ENCODE data around the gene AAGAB. TPM values are rescaled to one million over a fixed set of nuclear protein-coding genes. Genes with fewer than 3 reads are reported as not detected.
"Not testable (repeated sequence)": the region's sequence is repeated elsewhere in the genome, so short reads cannot be mapped to it uniquely, and the experiment has no call there.

The AAGAB gene
- total RNA-seq (27.3 TPM), polyA plus RNA-seq (21.5 TPM)

- Histone ChIP-seq H3K4me1 (ENCODE audit: insufficient read depth) (peaks cover 3% of the 10 kb centered on the region), H3K4me3 (ENCODE audit: low read depth, low read length) (peak within 1 kb of the TSS; percentile 66), H3K27ac (ENCODE audit: low read depth) (peak within 1 kb of the TSS; percentile 89), H3K36me3 (ENCODE audit: insufficient read depth) (no peaks in the 10 kb centered on the region)
- under 1% methylated on average over 76 of the region's 76 CpGs for WGBS
- peak; percentile 81 for DNase-seq (ENCODE audit: extremely low spot score)
Measured at GRCh38 chr15:67254238-67255175, at the start of gene AAGAB, which contains the start of gene IQCH. Gene AAGAB (minus strand): TSS chr15:67254661. CDS start chr15:67254631, 30 bp downstream. Gene IQCH (plus strand): TSS chr15:67254786. CDS start chr15:67254897, 111 bp downstream.

DNA sequence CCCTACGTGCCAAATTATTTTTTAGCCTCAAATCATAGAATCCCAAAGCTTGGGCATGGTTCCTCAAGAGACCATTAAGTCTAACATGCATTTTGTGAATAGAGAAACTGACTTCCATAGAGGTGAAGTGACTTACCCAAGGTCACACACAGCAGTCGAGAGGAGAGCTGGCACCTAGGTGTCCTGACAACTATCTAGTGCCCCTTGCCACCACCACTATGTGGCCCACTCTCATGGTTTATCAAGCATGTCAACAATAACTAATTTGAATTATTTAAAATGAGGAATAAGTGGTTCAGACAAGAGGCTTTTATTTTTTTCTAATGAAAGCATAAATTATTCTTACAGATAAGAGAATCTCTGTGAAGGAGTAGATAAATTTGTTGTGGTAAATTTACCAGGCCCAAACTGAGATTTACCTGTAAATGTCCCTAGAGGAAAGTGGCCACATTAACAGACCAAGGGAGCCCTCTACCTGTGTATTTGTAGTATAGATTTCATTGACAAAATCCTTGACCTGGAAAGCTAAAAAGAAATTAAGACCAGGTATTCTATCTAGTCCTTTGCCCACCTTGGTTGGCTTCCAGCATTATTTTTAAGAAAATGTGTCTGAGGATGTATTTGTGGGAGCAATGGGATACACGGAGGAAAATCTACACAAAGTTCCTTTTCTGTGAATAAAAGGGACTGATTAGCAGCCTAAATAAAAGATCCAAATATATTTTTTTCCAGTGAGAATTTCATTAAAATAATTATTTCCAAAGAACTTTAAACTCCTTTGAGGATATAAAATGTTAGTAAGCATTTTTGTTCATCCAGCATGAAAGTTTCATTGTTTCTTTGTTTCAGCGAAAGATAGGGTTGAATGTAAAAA, 49.3 kb upstream of the AAGAB start:
- Histone ChIP-seq H3K27ac (ENCODE audit: low read depth) (no peak overlapping the region), H3K4me3 (ENCODE audit: low read depth, low read length) (no peak overlapping the region), H3K4me1 (ENCODE audit: insufficient read depth) (no peaks in the 10 kb centered on the region), H3K36me3 (ENCODE audit: insufficient read depth) (no peaks in the 10 kb centered on the region)
- WGBS = 77% methylated on average over 4 of the region's 4 CpGs
- no peak for DNase-seq (ENCODE audit: extremely low spot score)

DNA sequence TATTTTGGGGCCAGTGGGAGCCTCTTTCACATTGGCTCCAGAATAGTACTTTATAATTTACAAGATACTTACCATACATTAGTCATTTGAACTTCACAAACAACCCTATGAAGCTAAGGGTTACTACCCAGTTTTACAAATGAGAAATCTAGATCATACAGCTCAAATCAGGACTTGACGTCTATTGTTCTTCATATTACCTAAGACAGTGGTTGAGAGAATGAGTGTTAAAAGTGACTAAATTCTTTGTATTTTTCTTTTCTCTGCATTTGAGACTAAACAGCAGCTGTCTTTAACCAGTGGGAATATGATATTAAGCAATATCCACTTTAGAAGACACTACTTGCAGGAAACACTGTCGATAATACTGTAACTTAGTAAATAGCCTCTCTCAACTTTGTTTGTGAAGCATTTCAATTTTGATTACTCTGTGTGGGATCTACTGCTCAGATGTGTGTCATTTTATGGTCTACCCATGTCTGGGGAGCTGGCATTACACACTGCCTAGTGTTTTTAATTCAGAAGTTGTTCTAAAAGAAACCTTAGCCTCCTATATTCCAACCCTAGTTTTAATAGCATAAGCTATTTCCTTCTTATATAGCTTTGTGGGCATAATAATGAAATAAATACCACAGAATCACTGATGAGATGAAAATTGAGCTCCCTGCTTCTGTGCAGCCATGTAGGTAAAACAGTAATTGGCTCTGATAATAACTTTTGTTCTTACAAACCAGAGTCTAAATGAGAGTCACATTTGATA, 46.0 kb upstream of the AAGAB start:
- 91% methylated on average over 2 of the region's 2 CpGs for WGBS
- no peak for DNase-seq (ENCODE audit: extremely low spot score)
- Histone ChIP-seq H3K27ac (ENCODE audit: low read depth) (no peak overlapping the region), H3K4me3 (ENCODE audit: low read depth, low read length) (no peak overlapping the region), H3K36me3 (ENCODE audit: insufficient read depth) (no peaks in the 10 kb centered on the region), H3K4me1 (ENCODE audit: insufficient read depth) (no peaks in the 10 kb centered on the region)

GRCh38 chr15:67296684-67297083, 42.2 kb upstream of the AAGAB start:
- no peak for DNase-seq (ENCODE audit: extremely low spot score)
- WGBS = 83% methylated on average over 1 of the region's 1 CpG
- Histone ChIP-seq H3K36me3 (ENCODE audit: insufficient read depth) (no peaks in the 10 kb centered on the region), H3K4me1 (ENCODE audit: insufficient read depth) (no peaks in the 10 kb centered on the region), H3K4me3 (ENCODE audit: low read depth, low read length) (no peak overlapping the region), H3K27ac (ENCODE audit: low read depth) (no peak overlapping the region)

DNA sequence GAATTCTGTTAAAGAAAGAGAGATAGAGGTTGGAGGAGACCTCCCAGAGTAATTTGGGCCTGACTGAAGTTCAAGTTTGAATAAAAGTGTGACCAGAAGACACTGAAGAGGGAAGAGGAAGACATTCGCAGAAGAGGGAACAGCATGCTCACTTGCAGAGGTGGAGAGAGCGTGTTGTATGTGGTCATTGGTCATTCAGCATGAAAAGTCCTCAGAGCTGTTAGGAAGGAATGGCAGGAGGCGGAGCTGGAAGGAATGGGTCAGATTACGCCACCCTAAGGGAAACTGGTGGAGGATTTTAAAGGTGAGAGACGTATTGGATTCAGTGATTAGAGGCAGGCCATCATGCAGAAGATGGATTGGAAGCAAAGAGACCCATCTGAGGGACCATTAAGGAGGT, 41.7 kb upstream of the AAGAB start:
- H3K36me3 ChIP-seq (ENCODE audit: insufficient read depth) = no peaks in the 10 kb centered on the region
- no peak overlapping the region for H3K27ac ChIP-seq (ENCODE audit: low read depth)
- DNase-seq (ENCODE audit: extremely low spot score) = no peak
- no peak overlapping the region for H3K4me3 ChIP-seq (ENCODE audit: low read depth, low read length)
- 90% methylated on average over 5 of the region's 5 CpGs for WGBS
- no peaks in the 10 kb centered on the region for H3K4me1 ChIP-seq (ENCODE audit: insufficient read depth)

DNA sequence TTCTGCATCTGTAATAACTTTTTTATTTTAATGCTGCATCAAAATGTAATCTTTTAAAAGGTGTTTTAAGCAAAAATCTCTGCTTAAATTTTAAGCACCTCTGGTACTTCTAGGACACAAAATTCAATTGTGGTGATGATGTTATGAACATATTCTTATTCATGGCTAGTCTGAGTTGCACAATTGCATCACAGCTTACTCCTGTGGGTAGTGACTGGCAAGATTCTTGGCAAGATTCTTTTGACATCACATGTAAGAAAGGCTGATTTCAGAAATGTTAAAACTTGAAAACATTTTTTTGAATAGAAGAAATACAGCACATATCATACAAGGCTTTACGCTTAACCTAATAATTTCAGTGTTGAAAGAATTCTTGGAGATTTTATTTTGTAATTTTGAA, 35.9 kb upstream of the AAGAB start:
- no peak overlapping the region for H3K4me3 ChIP-seq (ENCODE audit: low read depth, low read length)
- DNase-seq (ENCODE audit: extremely low spot score) = no peak
- no peaks in the 10 kb centered on the region for H3K36me3 ChIP-seq (ENCODE audit: insufficient read depth)
- 99% methylated on average over 1 of the region's 1 CpG for WGBS
- no peaks in the 10 kb centered on the region for H3K4me1 ChIP-seq (ENCODE audit: insufficient read depth)
- no peak overlapping the region for H3K27ac ChIP-seq (ENCODE audit: low read depth)

DNA sequence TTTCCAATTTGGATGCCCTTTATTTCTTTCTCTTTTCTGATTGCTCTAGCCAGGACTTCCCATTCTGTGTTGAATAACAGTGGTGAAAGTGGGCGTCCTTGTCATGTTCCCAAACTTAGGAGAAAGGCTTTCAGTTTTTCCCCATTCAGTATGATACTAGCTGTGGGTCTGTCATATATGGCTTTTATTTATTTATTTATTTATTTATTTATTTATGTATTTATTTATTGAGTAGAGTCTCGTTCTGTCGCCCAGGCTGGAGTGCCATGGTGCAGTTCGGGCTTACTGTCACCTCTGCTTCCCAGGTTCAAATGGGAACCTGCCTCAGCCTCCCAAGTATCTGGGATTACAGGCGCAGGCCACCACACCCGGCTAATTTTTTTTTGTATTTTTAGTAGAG, 31.9 kb upstream of the AAGAB start:
- not testable (repeated sequence) for H3K4me1 ChIP-seq (ENCODE audit: insufficient read depth); DNase-seq (ENCODE audit: extremely low spot score); H3K4me3 ChIP-seq (ENCODE audit: low read depth, low read length); H3K27ac ChIP-seq (ENCODE audit: low read depth); H3K36me3 ChIP-seq (ENCODE audit: insufficient read depth)
- WGBS = 83% methylated on average over 6 of the region's 6 CpGs

- DNase-seq (ENCODE audit: extremely low spot score); H3K27ac ChIP-seq (ENCODE audit: low read depth); H3K36me3 ChIP-seq (ENCODE audit: insufficient read depth); H3K4me3 ChIP-seq (ENCODE audit: low read depth, low read length); H3K4me1 ChIP-seq (ENCODE audit: insufficient read depth): not testable (repeated sequence)
Measured at GRCh38 chr15:67285625-67286024, 31.2 kb upstream of the AAGAB start.

GRCh38 chr15:67281714-67282113, 27.3 kb upstream of the AAGAB start:
- H3K4me3 ChIP-seq (ENCODE audit: low read depth, low read length) = no peak overlapping the region
- no peaks in the 10 kb centered on the region for H3K36me3 ChIP-seq (ENCODE audit: insufficient read depth)
- WGBS = 62% methylated on average over 1 of the region's 1 CpG
- no peaks in the 10 kb centered on the region for H3K4me1 ChIP-seq (ENCODE audit: insufficient read depth)
- no peak overlapping the region for H3K27ac ChIP-seq (ENCODE audit: low read depth)
- no peak for DNase-seq (ENCODE audit: extremely low spot score)

GRCh38 chr15:67280217-67280616, 25.8 kb upstream of the AAGAB start:
- WGBS = 57% methylated on average over 2 of the region's 2 CpGs
- no peak overlapping the region for H3K4me3 ChIP-seq (ENCODE audit: low read depth, low read length)
- H3K27ac ChIP-seq (ENCODE audit: low read depth) = no peak overlapping the region
- no peaks in the 10 kb centered on the region for H3K36me3 ChIP-seq (ENCODE audit: insufficient read depth)
- DNase-seq (ENCODE audit: extremely low spot score) = no peak
- no peaks in the 10 kb centered on the region for H3K4me1 ChIP-seq (ENCODE audit: insufficient read depth)

GRCh38 chr15:67276666-67277065, 22.2 kb upstream of the AAGAB start:
- no peak overlapping the region for H3K27ac ChIP-seq (ENCODE audit: low read depth)
- DNase-seq (ENCODE audit: extremely low spot score) = no peak
- WGBS = 97% methylated on average over 1 of the region's 1 CpG

GRCh38 chr15:67274236-67274635, 19.8 kb upstream of the AAGAB start:
- 96% methylated on average over 1 of the region's 1 CpG for WGBS
- Histone ChIP-seq H3K4me1 (ENCODE audit: insufficient read depth) (no peaks in the 10 kb centered on the region), H3K36me3 (ENCODE audit: insufficient read depth) (no peaks in the 10 kb centered on the region), H3K27ac (ENCODE audit: low read depth) (no peak overlapping the region), H3K4me3 (ENCODE audit: low read depth, low read length) (no peak overlapping the region)
- DNase-seq (ENCODE audit: extremely low spot score) = no peak

More at GRCh38 chr15:67276666-67277065, 22.2 kb upstream of the AAGAB start:
- H3K36me3 ChIP-seq (ENCODE audit: insufficient read depth) = no peaks in the 10 kb centered on the region
- H3K4me1 ChIP-seq (ENCODE audit: insufficient read depth) = no peaks in the 10 kb centered on the region
- no peak overlapping the region for H3K4me3 ChIP-seq (ENCODE audit: low read depth, low read length)

Data from urinary bladder (tissue), 4 donors.